GM12801 (cell line): ENCODE results near the gene SLC7A6.

Source experiments
- CTCF ChIP-seq: IDR thresholded peaks from one replicate; pipeline ENCODE4 v1.5.1; 2011; ENCODE audit warnings: control low read depth; ENCODE audit not compliant: insufficient read length; ENCODE audit errors: extremely low read depth

SLC7A6 gene

GRCh38 chr16:68250951-68251350, 13.4 kb upstream of the SLC7A6 start:
- TF ChIP-seq CTCF = no peak

DNA sequence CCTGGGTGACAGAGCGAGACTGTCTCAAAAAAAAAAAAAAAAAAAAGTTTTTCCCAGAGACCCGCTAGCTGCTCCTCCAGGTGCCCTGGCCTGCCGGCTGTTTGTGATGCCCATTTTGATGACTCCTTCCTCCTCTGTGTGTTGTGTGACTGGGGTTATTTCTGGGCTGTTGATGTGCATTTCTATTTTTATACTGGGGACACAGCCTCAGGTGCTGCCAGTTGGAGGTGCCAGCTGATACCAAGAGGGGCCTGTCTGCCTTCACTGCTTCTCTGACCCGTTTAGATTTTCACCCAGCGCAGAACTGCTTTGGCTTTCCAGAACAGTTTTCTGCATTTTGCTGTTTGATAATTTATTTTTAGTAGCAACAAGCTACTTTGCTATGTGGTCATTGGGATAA, 12.5 kb upstream of the SLC7A6 start:
- TF ChIP-seq CTCF = no peak

DNA sequence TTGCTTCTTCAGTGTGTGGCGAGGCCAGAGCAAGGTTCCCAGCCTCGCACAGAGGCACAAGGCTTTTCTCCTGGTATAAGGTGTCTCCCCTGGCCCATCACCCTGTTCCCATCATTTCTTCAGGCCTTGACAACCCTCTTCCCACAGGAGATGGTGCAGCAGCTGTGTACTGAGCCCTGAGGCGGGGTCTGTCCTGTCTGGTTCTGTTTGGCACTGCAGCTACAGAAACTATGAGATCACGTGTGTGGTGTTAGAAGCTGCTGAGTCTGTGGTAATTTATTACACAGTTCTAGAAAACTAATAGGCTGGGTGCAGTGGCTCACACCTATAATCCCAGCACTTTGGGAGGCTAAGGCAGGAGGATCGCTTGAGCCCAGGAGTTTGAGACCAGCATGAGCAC, 11.9 kb upstream of the SLC7A6 start:
- TF ChIP-seq CTCF = no peak

GRCh38 chr16:68253721-68254120, 10.6 kb upstream of the SLC7A6 start:
- TF ChIP-seq CTCF = no peak

DNA sequence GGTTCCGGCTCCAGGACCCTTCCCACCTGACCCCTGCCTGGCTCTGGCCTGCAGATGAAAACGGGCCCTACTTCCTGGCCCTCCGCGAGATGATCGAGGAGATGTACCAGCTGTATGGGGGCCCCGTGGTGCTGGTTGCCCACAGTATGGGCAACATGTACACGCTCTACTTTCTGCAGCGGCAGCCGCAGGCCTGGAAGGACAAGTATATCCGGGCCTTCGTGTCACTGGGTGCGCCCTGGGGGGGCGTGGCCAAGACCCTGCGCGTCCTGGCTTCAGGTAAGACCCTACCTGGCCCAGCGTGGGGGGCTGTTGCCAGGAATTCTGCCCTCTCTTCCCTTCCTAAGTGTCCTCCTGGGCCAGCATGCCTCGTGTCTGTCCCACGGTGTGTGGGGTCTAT, 8.6 kb upstream of the SLC7A6 start:
- no peak for TF ChIP-seq CTCF

- TF ChIP-seq CTCF = no peak
These were observed 6.9 kb upstream of the SLC7A6 start for GRCh38 chr16:68257251-68257905.

DNA sequence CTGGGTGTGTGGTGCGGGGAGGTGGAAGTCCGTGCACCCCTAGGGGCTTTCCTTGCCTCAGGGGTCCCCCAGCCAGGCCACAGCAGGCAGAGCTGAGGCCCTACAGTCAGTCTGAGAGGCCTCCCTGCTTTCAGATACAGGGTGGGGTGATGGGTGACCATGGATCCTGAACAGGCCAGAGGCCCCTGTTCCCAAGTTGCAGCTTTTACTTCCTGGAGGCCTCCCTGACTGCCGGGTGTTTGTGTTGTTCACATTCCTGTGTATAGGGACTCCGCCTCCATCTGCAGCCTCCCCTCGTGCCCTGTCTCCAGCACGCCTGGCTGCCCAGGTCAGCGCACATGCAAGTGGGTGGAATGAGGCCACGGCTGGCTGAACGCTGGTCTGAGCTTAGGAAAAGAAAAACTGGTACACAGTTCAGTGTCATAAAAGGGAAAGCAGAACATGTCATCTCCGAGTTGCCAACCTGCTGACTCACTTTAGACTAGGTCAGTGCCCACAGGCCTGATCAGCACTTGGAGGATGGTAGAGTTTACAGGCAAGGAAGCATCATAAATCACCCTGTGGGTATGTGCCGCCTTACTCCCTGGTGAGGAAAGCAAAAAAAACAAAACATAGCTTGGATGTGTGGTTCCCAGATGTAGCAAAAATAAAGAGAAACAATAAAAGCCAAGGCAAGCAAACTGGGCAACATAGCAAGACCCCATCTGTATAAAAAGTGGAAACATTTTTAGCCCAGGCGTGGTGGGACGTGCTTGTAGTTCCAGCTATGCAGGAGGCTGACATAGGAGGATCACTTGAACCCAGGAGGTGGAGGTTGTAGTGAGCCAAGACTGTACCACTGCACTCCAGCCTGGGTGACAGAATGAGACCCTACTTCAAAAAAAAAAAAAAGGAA, 6.2 kb upstream of the SLC7A6 start:
- no peak for TF ChIP-seq CTCF
